ENCODE data around the gene SLC10A2. TPM values are rescaled to one million over a fixed set of nuclear protein-coding genes. Genes with fewer than 3 reads are reported as not detected.

Gene SLC10A2
- total and polyA plus RNA-seq, 2 donors = under 0.01 to 0.07 TPM

DNA sequence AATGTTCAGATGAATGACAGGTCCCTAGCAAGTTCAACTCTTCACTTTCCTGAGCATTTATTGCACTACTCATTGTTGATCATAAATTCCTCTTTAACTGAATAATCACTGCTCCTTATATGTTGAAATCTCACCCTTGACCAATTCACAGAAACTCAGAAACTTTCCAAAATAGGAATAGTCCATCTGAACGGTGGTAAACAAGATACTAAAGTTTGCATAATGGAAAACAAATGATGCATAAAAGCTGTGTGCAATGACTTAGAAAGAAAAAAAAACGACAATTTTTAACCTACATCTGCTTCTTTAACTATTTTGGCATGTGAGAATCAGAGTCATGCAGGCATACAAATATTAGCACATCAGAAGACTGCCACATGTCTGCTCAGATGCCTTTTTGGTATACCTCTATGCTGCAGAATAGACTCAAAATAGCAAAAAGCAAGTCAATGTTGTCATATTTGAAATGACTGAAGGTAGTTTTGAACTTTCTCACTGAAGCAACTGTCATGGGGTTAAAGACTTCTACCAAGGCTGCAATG is 34.8 kb downstream of the SLC10A2 start:
- Histone ChIP-seq H3K4me1 (ENCODE audit: control insufficient read depth in 2 of 2, insufficient read depth in 2 of 2, low read length in 2 of 2) (no peaks in the 10 kb centered on the region), H3K4me3 (ENCODE audit: low read length in 2 of 2) (no peak overlapping the region), H3K9me3 (ENCODE audit: control insufficient read depth in 2 of 2, insufficient read depth in 1 of 2, low read length in 1 of 2) (peaks cover 0 to 18% of the 10 kb centered on the region in 2 donors), H3K27me3 (ENCODE audit: control insufficient read depth in 2 of 2, insufficient read depth in 1 of 2, low read length in 1 of 2) (no peaks in the 10 kb centered on the region), H3K36me3 (ENCODE audit: control insufficient read depth in 2 of 2, insufficient read depth in 2 of 2, low read length in 1 of 2) (no peaks in the 10 kb centered on the region), H3K27ac (ENCODE audit: low read depth in 1 of 2, low read length in 1 of 2) (no peak overlapping the region)
- 60% methylated on average over 2 of the region's 2 CpGs for WGBS
- no peak for DNase-seq (ENCODE audit: low read depth in 6 of 9, low spot score in 9 of 9)

- Histone ChIP-seq H3K4me1 (ENCODE audit: control insufficient read depth in 2 of 2, insufficient read depth in 2 of 2, low read length in 2 of 2) (no peaks in the 10 kb centered on the region), H3K27ac (ENCODE audit: low read depth in 1 of 2, low read length in 1 of 2) (no peak overlapping the region), H3K27me3 (ENCODE audit: control insufficient read depth in 2 of 2, insufficient read depth in 1 of 2, low read length in 1 of 2) (no peaks in the 10 kb centered on the region), H3K9me3 (ENCODE audit: control insufficient read depth in 2 of 2, insufficient read depth in 1 of 2, low read length in 1 of 2) (peaks cover 0 to 18% of the 10 kb centered on the region in 2 donors), H3K36me3 (ENCODE audit: control insufficient read depth in 2 of 2, insufficient read depth in 2 of 2, low read length in 1 of 2) (no peaks in the 10 kb centered on the region), H3K4me3 (ENCODE audit: low read length in 2 of 2) (no peak overlapping the region)
- 94% methylated on average over 2 of the region's 2 CpGs for WGBS
- DNase-seq (ENCODE audit: low read depth in 6 of 9, low spot score in 9 of 9) = no peak
These were observed 35.4 kb downstream of the SLC10A2 start for GRCh38 chr13:103030776-103031175.

- H3K4me1 ChIP-seq (ENCODE audit: control insufficient read depth in 2 of 2, insufficient read depth in 2 of 2, low read length in 2 of 2) = no peaks in the 10 kb centered on the region
- 73% methylated on average over 2 of the region's 2 CpGs for WGBS
These were observed 36.4 kb downstream of the SLC10A2 start for GRCh38 chr13:103029798-103030197.

DNA sequence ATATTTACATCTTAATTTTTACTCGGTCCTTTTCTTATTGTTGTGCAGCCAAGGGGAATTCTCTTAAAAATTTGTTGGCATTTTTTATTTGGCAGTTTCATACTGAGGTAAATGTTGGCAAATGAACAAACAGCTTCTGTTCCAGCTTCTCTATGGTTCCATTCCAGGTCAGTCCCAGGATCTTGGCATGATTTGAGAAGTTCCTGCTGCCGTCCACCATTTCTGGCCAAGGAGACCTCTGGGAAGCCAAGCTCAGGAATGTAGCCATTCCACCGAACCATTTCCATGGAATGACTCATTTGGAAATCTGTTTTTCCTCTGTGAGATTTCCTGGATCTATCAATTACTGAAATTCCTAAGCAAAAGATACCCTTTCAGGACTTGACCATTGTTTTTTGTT is 43.9 kb downstream of the SLC10A2 start:
- Histone ChIP-seq H3K27me3 (ENCODE audit: control insufficient read depth in 2 of 2, insufficient read depth in 1 of 2, low read length in 1 of 2) (no peaks in the 10 kb centered on the region), H3K9me3 (ENCODE audit: control insufficient read depth in 2 of 2, insufficient read depth in 1 of 2, low read length in 1 of 2) (peaks cover 0 to 2% of the 10 kb centered on the region in 2 donors), H3K27ac (ENCODE audit: low read depth in 1 of 2, low read length in 1 of 2) (no peak overlapping the region), H3K4me1 (ENCODE audit: control insufficient read depth in 2 of 2, insufficient read depth in 2 of 2, low read length in 2 of 2) (no peaks in the 10 kb centered on the region), H3K4me3 (ENCODE audit: low read length in 2 of 2) (no peak overlapping the region), H3K36me3 (ENCODE audit: control insufficient read depth in 2 of 2, insufficient read depth in 2 of 2, low read length in 1 of 2) (no peaks in the 10 kb centered on the region)
- no peak for DNase-seq (ENCODE audit: low read depth in 6 of 9, low spot score in 9 of 9)
- 79% methylated on average over 3 of the region's 3 CpGs for WGBS

More at GRCh38 chr13:103029798-103030197, 36.4 kb downstream of the SLC10A2 start:
- Histone ChIP-seq H3K9me3 (ENCODE audit: control insufficient read depth in 2 of 2, insufficient read depth in 1 of 2, low read length in 1 of 2) (peaks cover 0 to 18% of the 10 kb centered on the region in 2 donors), H3K4me3 (ENCODE audit: low read length in 2 of 2) (no peak overlapping the region), H3K36me3 (ENCODE audit: control insufficient read depth in 2 of 2, insufficient read depth in 2 of 2, low read length in 1 of 2) (no peaks in the 10 kb centered on the region), H3K27ac (ENCODE audit: low read depth in 1 of 2, low read length in 1 of 2) (no peak overlapping the region), H3K27me3 (ENCODE audit: control insufficient read depth in 2 of 2, insufficient read depth in 1 of 2, low read length in 1 of 2) (no peaks in the 10 kb centered on the region)
- no peak for DNase-seq (ENCODE audit: low read depth in 6 of 9, low spot score in 9 of 9)

DNA sequence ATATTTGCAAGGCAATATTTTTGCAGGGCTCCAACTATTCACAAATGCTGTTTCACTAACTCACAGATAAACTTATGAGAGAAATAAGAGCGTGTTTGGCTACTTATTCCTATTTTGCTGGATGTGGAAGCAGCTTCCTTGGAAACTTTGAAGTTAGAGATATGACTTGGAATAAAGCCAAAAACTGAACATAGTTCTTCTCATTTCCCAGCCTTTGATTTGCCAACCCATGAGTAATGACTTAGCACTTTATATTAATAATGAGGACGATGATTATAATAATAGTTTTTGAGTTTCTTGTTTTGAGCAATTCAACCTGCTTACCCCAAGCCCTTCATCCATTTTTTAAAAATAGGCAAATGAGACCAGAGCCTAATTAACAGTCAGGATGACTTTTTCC is 47.7 kb downstream of the SLC10A2 start:
- Histone ChIP-seq H3K27me3 (ENCODE audit: control insufficient read depth in 2 of 2, insufficient read depth in 1 of 2, low read length in 1 of 2) (no peaks in the 10 kb centered on the region), H3K4me1 (ENCODE audit: control insufficient read depth in 2 of 2, insufficient read depth in 2 of 2, low read length in 2 of 2) (no peaks in the 10 kb centered on the region), H3K36me3 (ENCODE audit: control insufficient read depth in 2 of 2, insufficient read depth in 2 of 2, low read length in 1 of 2) (no peaks in the 10 kb centered on the region), H3K27ac (ENCODE audit: low read depth in 1 of 2, low read length in 1 of 2) (no peak overlapping the region), H3K4me3 (ENCODE audit: low read length in 2 of 2) (no peak overlapping the region), H3K9me3 (ENCODE audit: control insufficient read depth in 2 of 2, insufficient read depth in 1 of 2, low read length in 1 of 2) (no peaks in the 10 kb centered on the region)
- 89% methylated on average over 2 of the region's 2 CpGs for WGBS
- DNase-seq (ENCODE audit: low read depth in 6 of 9, low spot score in 9 of 9) = no peak

DNA sequence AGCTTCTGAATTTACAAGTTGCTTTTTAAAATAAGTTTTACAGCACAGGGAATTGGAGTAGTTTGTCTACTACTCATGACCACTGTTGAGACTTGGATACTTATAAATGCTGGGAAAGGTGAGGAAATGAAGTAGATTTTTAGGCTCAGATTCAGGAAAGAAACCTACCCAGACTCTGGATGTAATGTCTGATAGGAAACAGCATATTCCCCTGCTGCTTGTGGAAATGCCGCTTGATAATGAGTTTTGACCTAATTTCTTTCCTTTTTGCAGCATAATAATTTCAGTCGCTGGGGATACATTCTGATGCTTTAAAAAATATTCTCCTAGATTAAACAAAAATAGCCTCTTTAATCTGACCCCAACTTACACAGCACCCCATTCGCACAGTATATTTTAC is 53.6 kb downstream of the SLC10A2 start:
- H3K4me3 ChIP-seq (ENCODE audit: low read length in 2 of 2) = no peak overlapping the region
- no peaks in the 10 kb centered on the region for H3K36me3 ChIP-seq (ENCODE audit: control insufficient read depth in 2 of 2, insufficient read depth in 2 of 2, low read length in 1 of 2)
- WGBS = 97% methylated on average over 3 of the region's 3 CpGs
- H3K4me1 ChIP-seq (ENCODE audit: control insufficient read depth in 2 of 2, insufficient read depth in 2 of 2, low read length in 2 of 2) = no peaks in the 10 kb centered on the region
- H3K27me3 ChIP-seq (ENCODE audit: control insufficient read depth in 2 of 2, insufficient read depth in 1 of 2, low read length in 1 of 2) = no peaks in the 10 kb centered on the region
- no peak overlapping the region for H3K27ac ChIP-seq (ENCODE audit: low read depth in 1 of 2, low read length in 1 of 2)
- no peaks in the 10 kb centered on the region for H3K9me3 ChIP-seq (ENCODE audit: control insufficient read depth in 2 of 2, insufficient read depth in 1 of 2, low read length in 1 of 2)
- no peak for DNase-seq (ENCODE audit: low read depth in 6 of 9, low spot score in 9 of 9)

- H3K4me3 ChIP-seq (ENCODE audit: low read length in 2 of 2) = no peak overlapping the region
- H3K27ac ChIP-seq (ENCODE audit: low read depth in 1 of 2, low read length in 1 of 2) = no peak overlapping the region
These were observed 57.0 kb downstream of the SLC10A2 start for GRCh38 chr13:103009051-103009840.

GRCh38 chr13:103007427-103007762 is 58.8 kb downstream of the SLC10A2 start:
- no peaks in the 10 kb centered on the region for H3K4me1 ChIP-seq (ENCODE audit: control insufficient read depth in 2 of 2, insufficient read depth in 2 of 2, low read length in 2 of 2)
- no peak overlapping the region for H3K27ac ChIP-seq (ENCODE audit: low read depth in 1 of 2, low read length in 1 of 2)
- H3K36me3 ChIP-seq (ENCODE audit: control insufficient read depth in 2 of 2, insufficient read depth in 2 of 2, low read length in 1 of 2) = no peaks in the 10 kb centered on the region
- 94% methylated on average over 4 of the region's 4 CpGs for WGBS
- no peaks in the 10 kb centered on the region for H3K27me3 ChIP-seq (ENCODE audit: control insufficient read depth in 2 of 2, insufficient read depth in 1 of 2, low read length in 1 of 2)
- no peak overlapping the region for H3K4me3 ChIP-seq (ENCODE audit: low read length in 2 of 2)
- DNase-seq (ENCODE audit: low read depth in 6 of 9, low spot score in 9 of 9) = no peak
- no peaks in the 10 kb centered on the region for H3K9me3 ChIP-seq (ENCODE audit: control insufficient read depth in 2 of 2, insufficient read depth in 1 of 2, low read length in 1 of 2)

More at GRCh38 chr13:103009051-103009840, 57.0 kb downstream of the SLC10A2 start:
- no peak for DNase-seq (ENCODE audit: low read depth in 6 of 9, low spot score in 9 of 9)
- Histone ChIP-seq H3K4me1 (ENCODE audit: control insufficient read depth in 2 of 2, insufficient read depth in 2 of 2, low read length in 2 of 2) (no peaks in the 10 kb centered on the region), H3K36me3 (ENCODE audit: control insufficient read depth in 2 of 2, insufficient read depth in 2 of 2, low read length in 1 of 2) (no peaks in the 10 kb centered on the region), H3K9me3 (ENCODE audit: control insufficient read depth in 2 of 2, insufficient read depth in 1 of 2, low read length in 1 of 2) (no peaks in the 10 kb centered on the region), H3K27me3 (ENCODE audit: control insufficient read depth in 2 of 2, insufficient read depth in 1 of 2, low read length in 1 of 2) (no peaks in the 10 kb centered on the region)
- WGBS = 26% methylated on average over 1 of the region's 1 CpG

DNA sequence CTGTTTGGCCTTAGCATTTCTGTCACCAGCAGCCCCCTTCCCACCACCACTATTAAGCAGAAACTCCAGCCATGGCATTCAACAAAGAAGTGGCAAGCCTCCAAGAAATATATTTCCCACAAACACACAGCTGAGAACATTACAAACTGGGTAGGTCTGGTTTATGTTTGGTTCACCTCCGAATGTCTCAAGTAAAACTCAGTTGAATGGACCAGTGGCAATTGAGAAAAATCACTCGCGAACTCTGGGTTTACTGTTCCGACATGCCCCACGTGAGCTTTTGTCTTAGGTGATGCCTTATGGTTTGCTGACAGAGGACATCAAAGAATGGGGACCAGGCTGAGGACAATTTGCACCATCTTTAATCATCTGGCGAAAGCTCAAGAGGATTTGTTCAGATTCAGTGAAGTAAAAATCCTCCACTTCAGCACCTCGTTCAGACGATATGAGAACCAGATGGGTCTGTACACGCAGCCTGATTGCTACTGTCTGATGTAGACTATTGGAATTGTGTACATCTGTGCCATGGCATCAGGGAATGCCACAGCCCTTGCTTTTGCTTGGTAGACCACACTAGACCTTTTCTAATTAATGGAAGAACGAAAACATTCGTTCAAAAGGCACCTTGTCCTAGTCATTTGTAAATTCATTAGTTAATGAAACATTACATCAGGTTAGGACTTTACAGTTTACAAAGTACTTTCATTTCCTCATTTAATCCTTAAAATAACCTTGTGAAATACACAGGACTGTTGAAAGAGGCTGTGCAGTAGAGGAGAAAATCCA is 59.4 kb downstream of the SLC10A2 start:
- 94% methylated on average over 11 of the region's 11 CpGs for WGBS
- H3K4me3 ChIP-seq (ENCODE audit: low read length in 2 of 2) = no peak overlapping the region
- no peak overlapping the region for H3K27ac ChIP-seq (ENCODE audit: low read depth in 1 of 2, low read length in 1 of 2)
- no peaks in the 10 kb centered on the region for H3K36me3 ChIP-seq (ENCODE audit: control insufficient read depth in 2 of 2, insufficient read depth in 2 of 2, low read length in 1 of 2)
- DNase-seq (ENCODE audit: low read depth in 6 of 9, low spot score in 9 of 9) = no peak
- no peaks in the 10 kb centered on the region for H3K4me1 ChIP-seq (ENCODE audit: control insufficient read depth in 2 of 2, insufficient read depth in 2 of 2, low read length in 2 of 2)
- no peaks in the 10 kb centered on the region for H3K27me3 ChIP-seq (ENCODE audit: control insufficient read depth in 2 of 2, insufficient read depth in 1 of 2, low read length in 1 of 2)
- no peaks in the 10 kb centered on the region for H3K9me3 ChIP-seq (ENCODE audit: control insufficient read depth in 2 of 2, insufficient read depth in 1 of 2, low read length in 1 of 2)

All from thymus (tissue), 11 donors.